Mucosa of stomach (tissue), 1 donor: Measurements from ENCODE around the gene GALK2.

Experiments used
- H3K27me3 ChIP-seq: one replicate; pipeline ENCODE4 v1.7.0; 2013; ENCODE audit warnings: mild to moderate bottlenecking, low read length; ENCODE audit not compliant: control insufficient read depth, insufficient read depth
- H3K36me3 ChIP-seq: one replicate; pipeline ENCODE4 v1.7.0; 2013; ENCODE audit warnings: low read length; ENCODE audit not compliant: control insufficient read depth, insufficient read depth
- H3K4me1 ChIP-seq: one replicate; pipeline ENCODE4 v1.7.0; 2013; ENCODE audit warnings: mild to moderate bottlenecking, low read length; ENCODE audit not compliant: control insufficient read depth, insufficient read depth
- H3K4me3 ChIP-seq: one replicate; pipeline ENCODE4 v1.7.0; 2013; ENCODE audit warnings: low read length
- H3K9ac ChIP-seq: one replicate; pipeline ENCODE4 v1.7.0; 2013; ENCODE audit warnings: mild to moderate bottlenecking, low read length, moderate library complexity
- H3K9me3 ChIP-seq: one replicate; pipeline ENCODE4 v1.7.0; 2013; ENCODE audit warnings: mild to moderate bottlenecking, low read length, moderate library complexity; ENCODE audit not compliant: control insufficient read depth
- donor health status: Pancreatic carcinoma.

The GALK2 gene

DNA sequence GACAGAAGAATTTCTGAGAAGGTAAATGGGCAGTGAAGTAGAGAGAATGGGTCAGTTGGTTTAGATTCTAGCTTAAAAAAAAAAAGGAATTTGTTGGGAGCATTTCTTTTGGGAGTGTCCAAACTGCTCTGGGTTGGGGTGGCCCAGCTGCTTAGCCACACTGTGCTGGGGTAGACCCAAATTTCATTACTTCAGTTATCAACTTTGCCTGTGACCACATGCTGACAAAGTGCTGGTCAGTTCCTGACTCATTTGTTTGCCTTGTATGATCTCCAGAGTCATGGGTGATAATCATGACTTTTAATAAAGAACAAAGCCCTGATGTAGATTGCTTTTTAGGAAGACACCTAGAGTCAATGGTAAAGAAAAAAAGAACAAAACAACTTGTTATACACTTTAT lies 131.5 kb downstream of the GALK2 start:
- Histone ChIP-seq H3K9me3 (no peaks in the 10 kb centered on the region), H3K27me3 (no peaks in the 10 kb centered on the region), H3K4me1 (peaks cover 5% of the 10 kb centered on the region), H3K9ac (no peak overlapping the region), H3K36me3 (peaks cover 7% of the 10 kb centered on the region), H3K4me3 (no peak overlapping the region)

GRCh38 chr15:49303003-49303402 lies 133.0 kb downstream of the GALK2 start:
- Histone ChIP-seq H3K4me3 (no peak overlapping the region), H3K36me3 (peaks cover 7% of the 10 kb centered on the region), H3K27me3 (no peaks in the 10 kb centered on the region), H3K4me1 (peaks cover 5% of the 10 kb centered on the region), H3K9ac (no peak overlapping the region), H3K9me3 (no peaks in the 10 kb centered on the region)

GRCh38 chr15:49306551-49306950 lies 136.5 kb downstream of the GALK2 start:
- H3K4me3 ChIP-seq = no peak overlapping the region
- no peaks in the 10 kb centered on the region for H3K27me3 ChIP-seq
- peaks cover 7% of the 10 kb centered on the region for H3K36me3 ChIP-seq
- peaks cover under 1% of the 10 kb centered on the region for H3K4me1 ChIP-seq
- H3K9me3 ChIP-seq = no peaks in the 10 kb centered on the region
- no peak overlapping the region for H3K9ac ChIP-seq

DNA sequence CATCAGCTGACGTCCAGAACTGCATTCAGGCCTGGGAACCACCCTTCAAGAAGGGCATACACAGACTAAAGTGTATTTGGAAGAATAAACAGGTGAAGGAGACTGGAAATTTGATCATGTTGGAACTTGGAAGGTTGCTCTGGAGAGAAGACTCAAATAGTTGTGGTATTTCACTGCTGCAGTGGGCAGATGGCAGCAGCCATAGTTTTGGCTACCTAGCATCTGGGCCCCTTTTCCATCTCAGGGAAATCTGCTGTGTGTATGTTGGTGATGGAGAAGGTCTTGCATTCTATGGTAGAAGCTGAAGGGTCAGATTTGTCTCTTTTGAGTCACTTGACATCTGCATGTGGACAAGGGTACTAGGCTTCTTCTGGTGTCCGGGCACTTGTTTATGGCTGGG lies 138.6 kb downstream of the GALK2 start:
- no peaks in the 10 kb centered on the region for H3K9me3 ChIP-seq
- H3K27me3 ChIP-seq = no peaks in the 10 kb centered on the region
- H3K9ac ChIP-seq = no peak overlapping the region
- H3K4me3 ChIP-seq = no peak overlapping the region
- H3K36me3 ChIP-seq = peaks cover 7% of the 10 kb centered on the region
- no peaks in the 10 kb centered on the region for H3K4me1 ChIP-seq

GRCh38 chr15:49309889-49310288 lies 139.8 kb downstream of the GALK2 start:
- no peaks in the 10 kb centered on the region for H3K27me3 ChIP-seq
- H3K4me3 ChIP-seq = no peak overlapping the region
- no peaks in the 10 kb centered on the region for H3K9me3 ChIP-seq
- peaks cover 4% of the 10 kb centered on the region for H3K36me3 ChIP-seq
- H3K9ac ChIP-seq = no peak overlapping the region
- H3K4me1 ChIP-seq = no peaks in the 10 kb centered on the region

GRCh38 chr15:49313650-49314049 lies 143.6 kb downstream of the GALK2 start:
- peaks cover 4% of the 10 kb centered on the region for H3K36me3 ChIP-seq
- H3K4me3 ChIP-seq = no peak overlapping the region
- no peaks in the 10 kb centered on the region for H3K4me1 ChIP-seq
- no peaks in the 10 kb centered on the region for H3K27me3 ChIP-seq
- H3K9ac ChIP-seq = no peak overlapping the region
- no peaks in the 10 kb centered on the region for H3K9me3 ChIP-seq

- no peak overlapping the region for H3K4me3 ChIP-seq
- H3K4me1 ChIP-seq = no peaks in the 10 kb centered on the region
- peaks cover 4% of the 10 kb centered on the region for H3K36me3 ChIP-seq
- no peaks in the 10 kb centered on the region for H3K9me3 ChIP-seq
- no peak overlapping the region for H3K9ac ChIP-seq
- H3K27me3 ChIP-seq = no peaks in the 10 kb centered on the region
These were observed 144.7 kb downstream of the GALK2 start for GRCh38 chr15:49314716-49315115.

- Histone ChIP-seq H3K27me3 (no peaks in the 10 kb centered on the region), H3K4me3 (no peak overlapping the region), H3K36me3 (peaks cover 4% of the 10 kb centered on the region), H3K9me3 (no peaks in the 10 kb centered on the region), H3K4me1 (no peaks in the 10 kb centered on the region), H3K9ac (no peak overlapping the region)
These were observed 145.4 kb downstream of the GALK2 start for GRCh38 chr15:49315391-49315823.

GRCh38 chr15:49320351-49320750 lies 150.3 kb downstream of the GALK2 start:
- no peak overlapping the region for H3K9ac ChIP-seq

GRCh38 chr15:49323207-49323606 lies 153.2 kb downstream of the GALK2 start:
- Histone ChIP-seq H3K36me3 (no peaks in the 10 kb centered on the region), H3K4me1 (peaks cover 5% of the 10 kb centered on the region), H3K27me3 (no peaks in the 10 kb centered on the region), H3K9ac (no peak overlapping the region), H3K4me3 (no peak overlapping the region), H3K9me3 (no peaks in the 10 kb centered on the region)

More at GRCh38 chr15:49320351-49320750, 150.3 kb downstream of the GALK2 start:
- H3K4me1 ChIP-seq = no peaks in the 10 kb centered on the region
- no peak overlapping the region for H3K4me3 ChIP-seq
- H3K36me3 ChIP-seq = no peaks in the 10 kb centered on the region
- no peaks in the 10 kb centered on the region for H3K27me3 ChIP-seq
- no peaks in the 10 kb centered on the region for H3K9me3 ChIP-seq

- no peaks in the 10 kb centered on the region for H3K27me3 ChIP-seq
- no peaks in the 10 kb centered on the region for H3K36me3 ChIP-seq
- H3K4me1 ChIP-seq = peaks cover 5% of the 10 kb centered on the region
- no peak overlapping the region for H3K4me3 ChIP-seq
- H3K9ac ChIP-seq = no peak overlapping the region
- no peaks in the 10 kb centered on the region for H3K9me3 ChIP-seq
These were observed 157.9 kb downstream of the GALK2 start for GRCh38 chr15:49327927-49328326.

- no peak overlapping the region for H3K9ac ChIP-seq
- no peak overlapping the region for H3K4me3 ChIP-seq
- no peaks in the 10 kb centered on the region for H3K9me3 ChIP-seq
- H3K4me1 ChIP-seq = peaks cover 5% of the 10 kb centered on the region
- no peaks in the 10 kb centered on the region for H3K36me3 ChIP-seq
- no peaks in the 10 kb centered on the region for H3K27me3 ChIP-seq
These were observed 158.9 kb downstream of the GALK2 start for GRCh38 chr15:49328941-49329340.

- no peaks in the 10 kb centered on the region for H3K9me3 ChIP-seq
- H3K27me3 ChIP-seq = no peaks in the 10 kb centered on the region
- peaks cover 5% of the 10 kb centered on the region for H3K4me1 ChIP-seq
- H3K9ac ChIP-seq = no peak overlapping the region
- no peak overlapping the region for H3K4me3 ChIP-seq
- no peaks in the 10 kb centered on the region for H3K36me3 ChIP-seq
These were observed 160.1 kb downstream of the GALK2 start for GRCh38 chr15:49330166-49330565.
